ENCODE measurements around the gene CYTH3.

DNA sequence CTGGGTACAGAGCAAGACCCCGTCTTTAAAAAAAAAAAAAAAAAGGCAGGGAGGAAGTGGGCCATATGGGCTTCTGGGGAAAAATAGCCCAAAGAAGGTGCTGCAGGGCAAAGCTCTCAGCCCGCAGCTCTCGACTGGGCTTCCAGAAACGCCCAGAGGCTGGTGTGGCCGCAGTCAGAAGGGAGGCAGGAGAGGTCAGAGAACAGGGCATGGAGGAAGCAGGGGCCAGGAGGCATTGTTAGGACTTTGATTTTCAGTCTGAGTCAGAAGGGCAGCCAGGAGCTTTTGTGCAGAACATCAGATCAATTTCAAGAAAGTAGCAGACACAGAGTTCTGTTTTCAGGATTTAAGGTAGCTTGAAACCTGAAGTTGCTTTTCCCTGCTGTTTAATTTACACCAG lies 35.3 kb upstream of the CYTH3 start:
- TF ChIP-seq, protein P1, sequence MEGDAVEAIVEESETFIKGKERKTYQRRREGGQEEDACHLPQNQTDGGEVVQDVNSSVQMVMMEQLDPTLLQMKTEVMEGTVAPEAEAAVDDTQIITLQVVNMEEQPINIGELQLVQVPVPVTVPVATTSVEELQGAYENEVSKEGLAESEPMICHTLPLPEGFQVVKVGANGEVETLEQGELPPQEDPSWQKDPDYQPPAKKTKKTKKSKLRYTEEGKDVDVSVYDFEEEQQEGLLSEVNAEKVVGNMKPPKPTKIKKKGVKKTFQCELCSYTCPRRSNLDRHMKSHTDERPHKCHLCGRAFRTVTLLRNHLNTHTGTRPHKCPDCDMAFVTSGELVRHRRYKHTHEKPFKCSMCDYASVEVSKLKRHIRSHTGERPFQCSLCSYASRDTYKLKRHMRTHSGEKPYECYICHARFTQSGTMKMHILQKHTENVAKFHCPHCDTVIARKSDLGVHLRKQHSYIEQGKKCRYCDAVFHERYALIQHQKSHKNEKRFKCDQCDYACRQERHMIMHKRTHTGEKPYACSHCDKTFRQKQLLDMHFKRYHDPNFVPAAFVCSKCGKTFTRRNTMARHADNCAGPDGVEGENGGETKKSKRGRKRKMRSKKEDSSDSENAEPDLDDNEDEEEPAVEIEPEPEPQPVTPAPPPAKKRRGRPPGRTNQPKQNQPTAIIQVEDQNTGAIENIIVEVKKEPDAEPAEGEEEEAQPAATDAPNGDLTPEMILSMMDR (IDR thresholded peaks at IDR 0.05) = no peak
- no peak for TF ChIP-seq SMC3 (IDR thresholded peaks at IDR 0.05)
- TF ChIP-seq CHD2 (IDR thresholded peaks at IDR 0.05; ENCODE audit: low read length, partially characterized antibody) = no peak
- TF ChIP-seq JUNB (IDR thresholded peaks at IDR 0.05) = no peak
- TF ChIP-seq CEBPB (IDR thresholded peaks at IDR 0.05) = no peak
- no peak for TF ChIP-seq POLR2A (IDR thresholded peaks at IDR 0.05; ENCODE audit: low read length)
- TF ChIP-seq, protein P2, sequence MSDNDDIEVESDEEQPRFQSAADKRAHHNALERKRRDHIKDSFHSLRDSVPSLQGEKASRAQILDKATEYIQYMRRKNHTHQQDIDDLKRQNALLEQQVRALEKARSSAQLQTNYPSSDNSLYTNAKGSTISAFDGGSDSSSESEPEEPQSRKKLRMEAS (IDR thresholded peaks at IDR 0.05) = no peak
- no peak for TF ChIP-seq EP300 (IDR thresholded peaks at IDR 0.05)
- TF ChIP-seq, protein P3, sequence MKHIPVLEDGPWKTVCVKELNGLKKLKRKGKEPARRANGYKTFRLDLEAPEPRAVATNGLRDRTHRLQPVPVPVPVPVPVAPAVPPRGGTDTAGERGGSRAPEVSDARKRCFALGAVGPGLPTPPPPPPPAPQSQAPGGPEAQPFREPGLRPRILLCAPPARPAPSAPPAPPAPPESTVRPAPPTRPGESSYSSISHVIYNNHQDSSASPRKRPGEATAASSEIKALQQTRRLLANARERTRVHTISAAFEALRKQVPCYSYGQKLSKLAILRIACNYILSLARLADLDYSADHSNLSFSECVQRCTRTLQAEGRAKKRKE (CRISPR knock-in tag; IDR thresholded peaks at IDR 0.05; ENCODE audit: low read depth) = no peak

Measured in A549 (cell line).